Ishikawa (cell line): ENCODE measurements around the gene NFYC.

ENCODE experiments used
- CEBPB ChIP-seq: IDR thresholded peaks from 2 replicates; pipeline ENCODE4 v1.6.1; 2012
- CREB1 ChIP-seq: IDR thresholded peaks from 2 replicates; pipeline ENCODE4 v1.6.1; 2012; ENCODE audit warnings: low read depth
- EP300 ChIP-seq: IDR thresholded peaks from 2 replicates; pipeline ENCODE4 v1.6.1; 2012; ENCODE audit warnings: borderline replicate concordance
- FOXM1 ChIP-seq: IDR thresholded peaks from 2 replicates; pipeline ENCODE4 v1.6.1; 2012; ENCODE audit warnings: low read depth, borderline replicate concordance
- RAD21 ChIP-seq: IDR thresholded peaks from 2 replicates; pipeline ENCODE4 v1.6.1; 2012; ENCODE audit warnings: low read depth
- TAF1 ChIP-seq: IDR thresholded peaks from 2 replicates; pipeline ENCODE4 v1.6.1; 2012; ENCODE audit warnings: low read depth, mild to moderate bottlenecking
- TEAD4 ChIP-seq: IDR thresholded peaks from 2 replicates; pipeline ENCODE4 v1.6.1; 2012
- YY1 ChIP-seq: IDR thresholded peaks from 2 replicates; pipeline ENCODE4 v1.6.1; 2012; ENCODE audit warnings: low read depth
- TF ChIP-seq, protein P1 (sequence below): IDR thresholded peaks from 2 replicates; pipeline ENCODE4 v1.6.1; 2012
- TF ChIP-seq, protein P2 (sequence below): IDR thresholded peaks from 2 replicates; pipeline ENCODE4 v1.6.1; 2012; ENCODE audit warnings: low read depth, mild to moderate bottlenecking

DNA sequence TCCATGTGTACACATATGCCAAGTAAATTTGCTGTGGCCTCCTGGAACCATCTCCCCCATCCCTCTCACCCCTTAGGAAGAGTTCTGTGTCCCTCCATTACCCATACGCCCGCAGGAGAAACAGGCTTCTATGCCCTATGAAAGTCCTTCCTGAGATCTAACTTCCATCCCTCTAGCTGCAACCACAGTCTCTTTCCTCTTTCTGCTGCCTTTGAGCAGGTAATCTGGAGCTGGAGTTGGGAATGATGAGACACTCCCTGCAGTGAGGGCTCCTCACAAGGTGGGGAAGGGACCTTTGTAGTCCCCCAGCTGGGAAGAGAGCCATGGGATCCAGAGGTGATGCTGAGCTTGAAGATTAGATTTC, 90.1 kb downstream of the NFYC start:
- TF ChIP-seq RAD21 = no peak
- TF ChIP-seq YY1 = no peak
- TF ChIP-seq CEBPB = no peak
- no peak for TF ChIP-seq TAF1
- no peak for TF ChIP-seq TEAD4
- TF ChIP-seq, protein P1, sequence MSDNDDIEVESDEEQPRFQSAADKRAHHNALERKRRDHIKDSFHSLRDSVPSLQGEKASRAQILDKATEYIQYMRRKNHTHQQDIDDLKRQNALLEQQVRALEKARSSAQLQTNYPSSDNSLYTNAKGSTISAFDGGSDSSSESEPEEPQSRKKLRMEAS = no peak
- no peak for TF ChIP-seq CREB1
- TF ChIP-seq, protein P2, sequence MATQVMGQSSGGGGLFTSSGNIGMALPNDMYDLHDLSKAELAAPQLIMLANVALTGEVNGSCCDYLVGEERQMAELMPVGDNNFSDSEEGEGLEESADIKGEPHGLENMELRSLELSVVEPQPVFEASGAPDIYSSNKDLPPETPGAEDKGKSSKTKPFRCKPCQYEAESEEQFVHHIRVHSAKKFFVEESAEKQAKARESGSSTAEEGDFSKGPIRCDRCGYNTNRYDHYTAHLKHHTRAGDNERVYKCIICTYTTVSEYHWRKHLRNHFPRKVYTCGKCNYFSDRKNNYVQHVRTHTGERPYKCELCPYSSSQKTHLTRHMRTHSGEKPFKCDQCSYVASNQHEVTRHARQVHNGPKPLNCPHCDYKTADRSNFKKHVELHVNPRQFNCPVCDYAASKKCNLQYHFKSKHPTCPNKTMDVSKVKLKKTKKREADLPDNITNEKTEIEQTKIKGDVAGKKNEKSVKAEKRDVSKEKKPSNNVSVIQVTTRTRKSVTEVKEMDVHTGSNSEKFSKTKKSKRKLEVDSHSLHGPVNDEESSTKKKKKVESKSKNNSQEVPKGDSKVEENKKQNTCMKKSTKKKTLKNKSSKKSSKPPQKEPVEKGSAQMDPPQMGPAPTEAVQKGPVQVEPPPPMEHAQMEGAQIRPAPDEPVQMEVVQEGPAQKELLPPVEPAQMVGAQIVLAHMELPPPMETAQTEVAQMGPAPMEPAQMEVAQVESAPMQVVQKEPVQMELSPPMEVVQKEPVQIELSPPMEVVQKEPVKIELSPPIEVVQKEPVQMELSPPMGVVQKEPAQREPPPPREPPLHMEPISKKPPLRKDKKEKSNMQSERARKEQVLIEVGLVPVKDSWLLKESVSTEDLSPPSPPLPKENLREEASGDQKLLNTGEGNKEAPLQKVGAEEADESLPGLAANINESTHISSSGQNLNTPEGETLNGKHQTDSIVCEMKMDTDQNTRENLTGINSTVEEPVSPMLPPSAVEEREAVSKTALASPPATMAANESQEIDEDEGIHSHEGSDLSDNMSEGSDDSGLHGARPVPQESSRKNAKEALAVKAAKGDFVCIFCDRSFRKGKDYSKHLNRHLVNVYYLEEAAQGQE = no peak
- no peak for TF ChIP-seq EP300
- no peak for TF ChIP-seq FOXM1
